KMS-11 (cell line): ENCODE measurements around the gene INTS7.
"Not testable (repeated sequence)": the region's sequence is repeated elsewhere in the genome, so short reads cannot be mapped to it uniquely, and the experiment has no call there.

ENCODE experiments used
- H2AFZ ChIP-seq: fragments of 200-600 bp; sonication (generic); 2 replicates; pipeline ENCODE4 v1.6.1; 2016; ENCODE audit warnings: antibody characterized with exemption, mixed run types, low read depth
- H3K27ac ChIP-seq: fragments of 200-600 bp; sonication (generic); 2 replicates; pipeline ENCODE4 v1.6.1; 2016; ENCODE audit warnings: mild to moderate bottlenecking, mixed run types
- H3K27me3 ChIP-seq: fragments of 200-600 bp; sonication (generic); 2 replicates; pipeline ENCODE4 v1.6.1; 2017; ENCODE audit warnings: mild to moderate bottlenecking, low read depth, mixed run types, moderate library complexity; ENCODE audit not compliant: insufficient read depth
- H3K36me3 ChIP-seq: fragments of 200-600 bp; sonication (generic); 2 replicates; pipeline ENCODE4 v1.6.1; 2017; ENCODE audit warnings: mild to moderate bottlenecking, mixed run types; ENCODE audit not compliant: insufficient read depth
- H3K4me1 ChIP-seq: fragments of 200-600 bp; sonication (generic); 2 replicates; pipeline ENCODE4 v1.6.1; 2016; ENCODE audit warnings: mild to moderate bottlenecking, low read depth, mixed run types; ENCODE audit not compliant: poor library complexity, severe bottlenecking
- H3K4me2 ChIP-seq: fragments of 200-600 bp; sonication (generic); 2 replicates; pipeline ENCODE4 v1.7.0; 2016; ENCODE audit warnings: mild to moderate bottlenecking, mixed run types
- H3K4me3 ChIP-seq: fragments of 200-600 bp; sonication (generic); IDR thresholded peaks from 2 replicates; pipeline ENCODE4 v1.6.1; 2017; ENCODE audit warnings: low read depth, low read length, mixed read lengths; ENCODE audit not compliant: insufficient read depth
- H3K79me2 ChIP-seq: fragments of 200-600 bp; sonication (generic); 2 replicates; pipeline ENCODE4 v1.6.1; 2016; ENCODE audit warnings: low read depth, mixed run types; ENCODE audit not compliant: insufficient read depth
- H3K9ac ChIP-seq: fragments of 200-600 bp; sonication (generic); 2 replicates; pipeline ENCODE4 v1.6.1; 2016; ENCODE audit warnings: mild to moderate bottlenecking, mixed run types
- H4K20me1 ChIP-seq: fragments of 200-600 bp; sonication (generic); 2 replicates; pipeline ENCODE4 v1.6.1; 2016; ENCODE audit warnings: mild to moderate bottlenecking, mixed run types; ENCODE audit not compliant: insufficient read depth
- CTCF ChIP-seq: fragments of 200-600 bp; sonication (generic); conservative IDR thresholded peaks from 2 replicates; pipeline ENCODE4 v1.6.1; 2017; ENCODE audit warnings: low read depth, mild to moderate bottlenecking, antibody characterized with exemption, low read length, moderate library complexity, mixed read lengths

Gene INTS7

GRCh38 chr1:212024469-212025149, 10.7 kb downstream of the INTS7 start:
- H3K36me3 ChIP-seq = no peaks in the 10 kb centered on the region; the same call in 1 of the 2 replicates

GRCh38 chr1:212022908-212023307, 12.4 kb downstream of the INTS7 start:
- not testable (repeated sequence) for H3K4me2 ChIP-seq, H3K9ac ChIP-seq, H3K27me3 ChIP-seq, H3K27ac ChIP-seq, H3K4me1 ChIP-seq, H3K4me3 ChIP-seq, H3K36me3 ChIP-seq, H4K20me1 ChIP-seq, H2AFZ ChIP-seq
- H3K79me2 ChIP-seq = peaks cover 68% of the 10 kb centered on the region

More at GRCh38 chr1:212024469-212025149, 10.7 kb downstream of the INTS7 start:
- H3K4me3 ChIP-seq = no peak overlapping the region
- no peaks in the 10 kb centered on the region for H3K27me3 ChIP-seq
- TF ChIP-seq CTCF = no peak
- peaks cover 85% of the 10 kb centered on the region for H3K79me2 ChIP-seq
- H4K20me1 ChIP-seq = peaks cover 10% of the 10 kb centered on the region
- H3K27ac ChIP-seq = no peak overlapping the region
- no peak overlapping the region for H3K4me2 ChIP-seq
- no peak overlapping the region for H2AFZ ChIP-seq
- H3K9ac ChIP-seq = no peak overlapping the region
- H3K4me1 ChIP-seq = no peaks in the 10 kb centered on the region

GRCh38 chr1:212021563-212021962, 13.8 kb downstream of the INTS7 start:
- Histone ChIP-seq H4K20me1 (no peaks in the 10 kb centered on the region; the same call in 1 of the 2 replicates), H3K79me2 (peaks cover 55% of the 10 kb centered on the region; the same call in 1 of the 2 replicates), H3K4me3 (no peak overlapping the region), H2AFZ (no peak overlapping the region), H3K36me3 (no peaks in the 10 kb centered on the region; the same call in 1 of the 2 replicates), H3K9ac (no peak overlapping the region), H3K4me2 (no peak overlapping the region), H3K27me3 (no peaks in the 10 kb centered on the region), H3K27ac (no peak overlapping the region), H3K4me1 (no peaks in the 10 kb centered on the region)
- TF ChIP-seq CTCF = no peak

GRCh38 chr1:212020975-212021374, 14.4 kb downstream of the INTS7 start:
- Histone ChIP-seq H3K27ac (no peak overlapping the region), H3K79me2 (peaks cover 49% of the 10 kb centered on the region; the same call in 1 of the 2 replicates), H3K4me2 (no peak overlapping the region), H3K27me3 (no peaks in the 10 kb centered on the region), H3K9ac (no peak overlapping the region), H4K20me1 (peaks cover 3% of the 10 kb centered on the region; the same call in 1 of the 2 replicates), H3K4me3 (no peak overlapping the region), H2AFZ (no peak overlapping the region), H3K4me1 (no peaks in the 10 kb centered on the region), H3K36me3 (peaks cover 3% of the 10 kb centered on the region; the same call in 1 of the 2 replicates)
- no peak for TF ChIP-seq CTCF

GRCh38 chr1:212013672-212014071, 21.7 kb downstream of the INTS7 start:
- TF ChIP-seq CTCF = no peak
- H3K9ac ChIP-seq = no peak overlapping the region
- H3K27me3 ChIP-seq = no peaks in the 10 kb centered on the region
- H3K36me3 ChIP-seq = peaks cover 4% of the 10 kb centered on the region; the same call in 1 of the 2 replicates
- no peak overlapping the region for H2AFZ ChIP-seq
- no peak overlapping the region for H3K4me3 ChIP-seq
- H3K27ac ChIP-seq = no peak overlapping the region
- no peaks in the 10 kb centered on the region for H3K4me1 ChIP-seq
- no peak overlapping the region for H3K4me2 ChIP-seq
- no peaks in the 10 kb centered on the region for H3K79me2 ChIP-seq
- H4K20me1 ChIP-seq = peaks cover 6% of the 10 kb centered on the region; the same call in 1 of the 2 replicates
